Liver (tissue), 9 donors: ENCODE measurements around the gene OSCAR. TPM values are rescaled to one million over a fixed set of nuclear protein-coding genes. Genes with fewer than 3 reads are reported as not detected.

Source experiments
- DNase-seq: peaks from one replicate; pipeline ENCODE4 v3.0.0-alpha.2; 2017; ENCODE audit warnings: low spot score
- H3K27ac ChIP-seq, 2 donors: one replicate each; pipeline ENCODE4 v1.7.0; 2013; ENCODE audit warnings: inconsistent platforms in 2 of 2, low read length in 2 of 2, control low read depth in 1 of 2, low read depth in 1 of 2, mild to moderate bottlenecking in 1 of 2
- H3K27me3 ChIP-seq, 4 donors: one replicate each; pipeline versions ENCODE4 v1.6.1 to v1.7.0; 2013; ENCODE audit warnings: low read length in 3 of 4, inconsistent platforms in 1 of 4, mild to moderate bottlenecking in 1 of 4, moderate library complexity in 1 of 4; ENCODE audit not compliant: control insufficient read depth in 4 of 4, insufficient read depth in 4 of 4
- H3K36me3 ChIP-seq, 4 donors: one replicate each; pipeline versions ENCODE4 v1.6.1 to v1.7.0; 2013; ENCODE audit warnings: low read length in 3 of 4, mild to moderate bottlenecking in 3 of 4, low read depth in 1 of 4, moderate library complexity in 1 of 4; ENCODE audit not compliant: control insufficient read depth in 4 of 4, insufficient read depth in 3 of 4
- H3K4me1 ChIP-seq, 4 donors: one replicate each; pipeline versions ENCODE4 v1.6.1 to v1.7.0; 2013; ENCODE audit warnings: low read length in 3 of 4, mild to moderate bottlenecking in 3 of 4, moderate library complexity in 1 of 4; ENCODE audit not compliant: control insufficient read depth in 4 of 4, insufficient read depth in 4 of 4
- H3K4me3 ChIP-seq, 3 donors: one replicate each; pipeline versions ENCODE4 v1.6.1 to v1.7.0; 2013; ENCODE audit warnings: low read length in 3 of 3, control low read depth in 1 of 3, low read depth in 1 of 3, mild to moderate bottlenecking in 1 of 3
- H3K9ac ChIP-seq, 2 donors: one replicate each; pipeline ENCODE4 v1.7.0; 2013; ENCODE audit warnings: low read length in 2 of 2, mild to moderate bottlenecking in 2 of 2, moderate library complexity in 2 of 2, control low read depth in 1 of 2, low read depth in 1 of 2
- H3K9me3 ChIP-seq, 4 donors: one replicate each; pipeline versions ENCODE4 v1.6.1 to v1.7.0; 2013; ENCODE audit warnings: low read length in 3 of 4; ENCODE audit not compliant: control insufficient read depth in 4 of 4
- EGR1 ChIP-seq, 2 donors: IDR thresholded peaks; 2 replicates each; pipeline ENCODE4 v1.6.1; 2016 to 2018; ENCODE audit warnings: antibody characterized with exemption in 2 of 2, low read depth in 2 of 2
- FOXA1 ChIP-seq: IDR thresholded peaks from 2 replicates; pipeline ENCODE4 v1.6.1; 2016; ENCODE audit warnings: antibody characterized with exemption
- GABPA ChIP-seq, 2 donors: IDR thresholded peaks in 1 of 2; conservative IDR thresholded peaks in 1 of 2; 2 replicates each; pipeline ENCODE4 v1.6.1; 2016; ENCODE audit warnings: antibody characterized with exemption in 2 of 2, mild to moderate bottlenecking in 1 of 2, moderate library complexity in 1 of 2
- HNF4A ChIP-seq, 2 donors: conservative IDR thresholded peaks; 2 replicates each; pipeline ENCODE4 v1.6.1; 2016; ENCODE audit warnings: antibody characterized with exemption in 2 of 2, mild to moderate bottlenecking in 2 of 2
- HNF4G ChIP-seq: IDR thresholded peaks from 2 replicates; pipeline ENCODE4 v1.6.1; 2016; ENCODE audit warnings: antibody characterized with exemption
- JUND ChIP-seq, 2 donors: IDR thresholded peaks; 2 replicates each; pipeline ENCODE4 v1.6.1; 2016; ENCODE audit warnings: antibody characterized with exemption in 2 of 2
- NR2F2 ChIP-seq: IDR thresholded peaks from 2 replicates; pipeline ENCODE4 v1.6.1; 2016; ENCODE audit warnings: antibody characterized with exemption
- RAD21 ChIP-seq, 2 donors: IDR thresholded peaks; 2 replicates each; pipeline ENCODE4 v1.6.1; 2016; ENCODE audit warnings: antibody characterized with exemption in 2 of 2, mild to moderate bottlenecking in 2 of 2
- RXRA ChIP-seq, 2 donors: IDR thresholded peaks; 2 replicates each; pipeline ENCODE4 v1.6.1; 2017 to 2018; ENCODE audit warnings: antibody characterized with exemption in 2 of 2, mild to moderate bottlenecking in 1 of 2
- SP1 ChIP-seq: IDR thresholded peaks from 2 replicates; pipeline ENCODE4 v1.6.1; 2018; ENCODE audit warnings: antibody characterized with exemption, mild to moderate bottlenecking
- TAF1 ChIP-seq: conservative IDR thresholded peaks from 2 replicates; pipeline ENCODE4 v1.6.1; 2016; ENCODE audit warnings: antibody characterized with exemption, mild to moderate bottlenecking
- WGBS: extraction: QIAGEN DNeasy Blood & Tissue Kit; methylation state at CpG from one replicate; pipeline ENCODE4 v1.1.7; 2013; 5-methylcytosine and 5-hydroxymethylcytosine counted together
- polyA plus RNA-seq, 2 donors: library from polyadenylated mRNA; stranded (reverse) in 1 of 2; unstranded in 1 of 2; fragments of 200-250 nt in 1 of 2; fragments of >200 nt in 1 of 2; fragmentation: Nextera tagmentation in 1 of 2; extraction: Ambion mirVana in 1 of 2; gene quantifications; one replicate each; pipeline versions ENCODE4 v1.2.1 to v1.2.3, GENCODE V29; 2013 to 2015
- total RNA-seq, 2 donors: library from RNA; depleted of rRNA; stranded (reverse); fragments of >200 nt; gene quantifications; one replicate each; pipeline ENCODE4 v1.2.3, GENCODE V29; 2014
- TF ChIP-seq, protein P1 (sequence below): IDR thresholded peaks from 2 replicates; pipeline ENCODE4 v1.6.1; 2016; ENCODE audit warnings: antibody characterized with exemption, mild to moderate bottlenecking
- TF ChIP-seq, protein P2 (sequence below): IDR thresholded peaks from 2 replicates; pipeline ENCODE4 v1.6.1; 2016; ENCODE audit warnings: antibody characterized with exemption
- TF ChIP-seq, protein P3 (sequence below): fragments of 150-350 bp; IDR thresholded peaks from 2 replicates; pipeline ENCODE4 v1.5.1; 2017; ENCODE audit warnings: improper control_type of control experiment, low read depth, low read length; ENCODE audit not compliant: missing input control
- TF ChIP-seq, protein P4 (sequence below): IDR thresholded peaks from 2 replicates; pipeline ENCODE4 v1.6.1; 2016; ENCODE audit warnings: antibody characterized with exemption
- TF ChIP-seq, protein P5 (sequence below): IDR thresholded peaks from 2 replicates; pipeline ENCODE4 v1.6.1; 2016; ENCODE audit warnings: antibody characterized with exemption
- donor health status: healthy.
- donor health status: healthy.
- donor health status: healthy.
- donor health status: healthy.
- donor health status: healthy.

OSCAR gene
- total and polyA plus RNA-seq, 4 donors = 0.60 to 2.0 (median 0.83) TPM

DNA sequence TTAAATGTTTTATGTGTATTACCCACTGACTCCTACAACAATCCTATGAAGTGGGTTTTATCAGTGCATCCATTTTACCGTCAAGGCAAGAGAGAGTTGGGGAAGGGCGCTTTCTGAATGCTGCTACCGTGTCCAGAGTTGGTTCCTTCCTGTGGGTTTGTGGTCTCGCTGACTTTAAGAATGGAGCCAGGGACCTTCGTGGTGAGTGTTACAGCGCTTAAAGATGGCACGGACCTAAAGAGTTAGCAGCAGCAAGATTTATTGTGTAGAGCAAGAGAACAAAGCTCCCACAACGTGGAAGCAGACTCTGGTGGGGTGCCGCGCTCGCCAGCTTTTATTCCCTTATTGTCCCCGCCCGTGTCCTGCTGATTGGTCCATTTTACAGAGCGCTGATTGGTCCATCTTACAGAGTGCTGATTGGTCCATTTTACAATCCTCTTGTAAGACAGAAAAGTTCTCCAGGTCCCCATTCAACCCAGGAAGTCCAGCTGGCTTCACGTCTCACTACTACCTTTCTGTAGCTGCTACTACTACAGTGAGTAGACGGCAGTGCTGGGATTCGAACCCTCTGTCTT, 6.1 kb downstream of the OSCAR start:
- H3K4me1 ChIP-seq = peaks cover 0 to 5% (median 4%) of the 10 kb centered on the region in 4 donors
- H3K36me3 ChIP-seq = no peaks in the 10 kb centered on the region
- WGBS = 81% methylated on average over 17 of the region's 17 CpGs
- no peak for TF ChIP-seq SP1
- TF ChIP-seq GABPA (IDR thresholded peaks at IDR 0.05 in 1 of 2, conservative IDR thresholded peaks at IDR 0.05 in 1 of 2) = no peak
- TF ChIP-seq RXRA (IDR thresholded peaks at IDR 0.05) = no peak
- no peak for TF ChIP-seq RAD21 (IDR thresholded peaks at IDR 0.05)
- TF ChIP-seq, protein P1, sequence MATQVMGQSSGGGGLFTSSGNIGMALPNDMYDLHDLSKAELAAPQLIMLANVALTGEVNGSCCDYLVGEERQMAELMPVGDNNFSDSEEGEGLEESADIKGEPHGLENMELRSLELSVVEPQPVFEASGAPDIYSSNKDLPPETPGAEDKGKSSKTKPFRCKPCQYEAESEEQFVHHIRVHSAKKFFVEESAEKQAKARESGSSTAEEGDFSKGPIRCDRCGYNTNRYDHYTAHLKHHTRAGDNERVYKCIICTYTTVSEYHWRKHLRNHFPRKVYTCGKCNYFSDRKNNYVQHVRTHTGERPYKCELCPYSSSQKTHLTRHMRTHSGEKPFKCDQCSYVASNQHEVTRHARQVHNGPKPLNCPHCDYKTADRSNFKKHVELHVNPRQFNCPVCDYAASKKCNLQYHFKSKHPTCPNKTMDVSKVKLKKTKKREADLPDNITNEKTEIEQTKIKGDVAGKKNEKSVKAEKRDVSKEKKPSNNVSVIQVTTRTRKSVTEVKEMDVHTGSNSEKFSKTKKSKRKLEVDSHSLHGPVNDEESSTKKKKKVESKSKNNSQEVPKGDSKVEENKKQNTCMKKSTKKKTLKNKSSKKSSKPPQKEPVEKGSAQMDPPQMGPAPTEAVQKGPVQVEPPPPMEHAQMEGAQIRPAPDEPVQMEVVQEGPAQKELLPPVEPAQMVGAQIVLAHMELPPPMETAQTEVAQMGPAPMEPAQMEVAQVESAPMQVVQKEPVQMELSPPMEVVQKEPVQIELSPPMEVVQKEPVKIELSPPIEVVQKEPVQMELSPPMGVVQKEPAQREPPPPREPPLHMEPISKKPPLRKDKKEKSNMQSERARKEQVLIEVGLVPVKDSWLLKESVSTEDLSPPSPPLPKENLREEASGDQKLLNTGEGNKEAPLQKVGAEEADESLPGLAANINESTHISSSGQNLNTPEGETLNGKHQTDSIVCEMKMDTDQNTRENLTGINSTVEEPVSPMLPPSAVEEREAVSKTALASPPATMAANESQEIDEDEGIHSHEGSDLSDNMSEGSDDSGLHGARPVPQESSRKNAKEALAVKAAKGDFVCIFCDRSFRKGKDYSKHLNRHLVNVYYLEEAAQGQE = no peak
- TF ChIP-seq, protein P2, sequence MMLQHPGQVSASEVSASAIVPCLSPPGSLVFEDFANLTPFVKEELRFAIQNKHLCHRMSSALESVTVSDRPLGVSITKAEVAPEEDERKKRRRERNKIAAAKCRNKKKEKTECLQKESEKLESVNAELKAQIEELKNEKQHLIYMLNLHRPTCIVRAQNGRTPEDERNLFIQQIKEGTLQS = no peak
- TF ChIP-seq, protein P3, sequence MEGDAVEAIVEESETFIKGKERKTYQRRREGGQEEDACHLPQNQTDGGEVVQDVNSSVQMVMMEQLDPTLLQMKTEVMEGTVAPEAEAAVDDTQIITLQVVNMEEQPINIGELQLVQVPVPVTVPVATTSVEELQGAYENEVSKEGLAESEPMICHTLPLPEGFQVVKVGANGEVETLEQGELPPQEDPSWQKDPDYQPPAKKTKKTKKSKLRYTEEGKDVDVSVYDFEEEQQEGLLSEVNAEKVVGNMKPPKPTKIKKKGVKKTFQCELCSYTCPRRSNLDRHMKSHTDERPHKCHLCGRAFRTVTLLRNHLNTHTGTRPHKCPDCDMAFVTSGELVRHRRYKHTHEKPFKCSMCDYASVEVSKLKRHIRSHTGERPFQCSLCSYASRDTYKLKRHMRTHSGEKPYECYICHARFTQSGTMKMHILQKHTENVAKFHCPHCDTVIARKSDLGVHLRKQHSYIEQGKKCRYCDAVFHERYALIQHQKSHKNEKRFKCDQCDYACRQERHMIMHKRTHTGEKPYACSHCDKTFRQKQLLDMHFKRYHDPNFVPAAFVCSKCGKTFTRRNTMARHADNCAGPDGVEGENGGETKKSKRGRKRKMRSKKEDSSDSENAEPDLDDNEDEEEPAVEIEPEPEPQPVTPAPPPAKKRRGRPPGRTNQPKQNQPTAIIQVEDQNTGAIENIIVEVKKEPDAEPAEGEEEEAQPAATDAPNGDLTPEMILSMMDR = no peak
- no peak for TF ChIP-seq TAF1
- TF ChIP-seq JUND (IDR thresholded peaks at IDR 0.05) = no peak
- no peak for TF ChIP-seq HNF4G
- no peak for TF ChIP-seq FOXA1
- no peak for TF ChIP-seq HNF4A (conservative IDR thresholded peaks at IDR 0.05)
- no peak for TF ChIP-seq NR2F2
- TF ChIP-seq, protein P4, sequence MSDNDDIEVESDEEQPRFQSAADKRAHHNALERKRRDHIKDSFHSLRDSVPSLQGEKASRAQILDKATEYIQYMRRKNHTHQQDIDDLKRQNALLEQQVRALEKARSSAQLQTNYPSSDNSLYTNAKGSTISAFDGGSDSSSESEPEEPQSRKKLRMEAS = no peak
- TF ChIP-seq, protein P5, sequence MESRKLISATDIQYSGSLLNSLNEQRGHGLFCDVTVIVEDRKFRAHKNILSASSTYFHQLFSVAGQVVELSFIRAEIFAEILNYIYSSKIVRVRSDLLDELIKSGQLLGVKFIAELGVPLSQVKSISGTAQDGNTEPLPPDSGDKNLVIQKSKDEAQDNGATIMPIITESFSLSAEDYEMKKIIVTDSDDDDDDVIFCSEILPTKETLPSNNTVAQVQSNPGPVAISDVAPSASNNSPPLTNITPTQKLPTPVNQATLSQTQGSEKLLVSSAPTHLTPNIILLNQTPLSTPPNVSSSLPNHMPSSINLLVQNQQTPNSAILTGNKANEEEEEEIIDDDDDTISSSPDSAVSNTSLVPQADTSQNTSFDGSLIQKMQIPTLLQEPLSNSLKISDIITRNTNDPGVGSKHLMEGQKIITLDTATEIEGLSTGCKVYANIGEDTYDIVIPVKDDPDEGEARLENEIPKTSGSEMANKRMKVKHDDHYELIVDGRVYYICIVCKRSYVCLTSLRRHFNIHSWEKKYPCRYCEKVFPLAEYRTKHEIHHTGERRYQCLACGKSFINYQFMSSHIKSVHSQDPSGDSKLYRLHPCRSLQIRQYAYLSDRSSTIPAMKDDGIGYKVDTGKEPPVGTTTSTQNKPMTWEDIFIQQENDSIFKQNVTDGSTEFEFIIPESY = no peak
- no peak for TF ChIP-seq EGR1 (IDR thresholded peaks at IDR 0.05; ENCODE audit: low read depth in 2 of 2)
- DNase-seq = no peak
- no peak overlapping the region for H3K27ac ChIP-seq
- no peak overlapping the region for H3K9ac ChIP-seq
- H3K27me3 ChIP-seq = peaks cover 0 to 4% (median 0%) of the 10 kb centered on the region in 4 donors
- no peak overlapping the region for H3K4me3 ChIP-seq
- no peaks in the 10 kb centered on the region for H3K9me3 ChIP-seq
